ENCODE data around the gene HES1. TPM values are rescaled to one million over a fixed set of nuclear protein-coding genes. Genes with fewer than 3 reads are reported as not detected.
"Not testable (repeated sequence)": the region's sequence is repeated elsewhere in the genome, so short reads cannot be mapped to it uniquely, and the experiment has no call there.

Gene HES1, protein sequence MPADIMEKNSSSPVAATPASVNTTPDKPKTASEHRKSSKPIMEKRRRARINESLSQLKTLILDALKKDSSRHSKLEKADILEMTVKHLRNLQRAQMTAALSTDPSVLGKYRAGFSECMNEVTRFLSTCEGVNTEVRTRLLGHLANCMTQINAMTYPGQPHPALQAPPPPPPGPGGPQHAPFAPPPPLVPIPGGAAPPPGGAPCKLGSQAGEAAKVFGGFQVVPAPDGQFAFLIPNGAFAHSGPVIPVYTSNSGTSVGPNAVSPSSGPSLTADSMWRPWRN
- total RNA-seq: 23.0 TPM

DNA sequence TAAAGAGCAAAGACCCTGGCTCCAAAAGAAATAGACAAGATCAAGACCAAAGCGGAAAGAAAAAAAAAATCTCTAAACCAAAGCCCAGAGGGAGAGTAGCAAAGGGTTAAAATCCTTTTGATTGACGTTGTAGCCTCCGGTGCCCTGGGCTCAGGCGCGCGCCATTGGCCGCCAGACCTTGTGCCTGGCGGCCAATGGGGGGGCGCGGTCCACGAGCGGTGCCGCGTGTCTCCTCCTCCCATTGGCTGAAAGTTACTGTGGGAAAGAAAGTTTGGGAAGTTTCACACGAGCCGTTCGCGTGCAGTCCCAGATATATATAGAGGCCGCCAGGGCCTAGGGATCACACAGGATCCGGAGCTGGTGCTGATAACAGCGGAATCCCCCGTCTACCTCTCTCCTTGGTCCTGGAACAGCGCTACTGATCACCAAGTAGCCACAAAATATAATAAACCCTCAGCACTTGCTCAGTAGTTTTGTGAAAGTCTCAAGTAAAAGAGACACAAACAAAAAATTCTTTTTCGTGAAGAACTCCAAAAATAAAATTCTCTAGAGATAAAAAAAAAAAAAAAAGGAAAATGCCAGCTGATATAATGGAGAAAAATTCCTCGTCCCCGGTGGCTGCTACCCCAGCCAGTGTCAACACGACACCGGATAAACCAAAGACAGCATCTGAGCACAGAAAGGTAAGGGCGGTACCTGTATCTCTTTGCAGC, at the start of gene HES1:
HES1 (plus strand) TSS at position 343 of the 713 bp plus-strand sequence; CDS start at position 576, 233 bp downstream.
- no peaks in the 10 kb centered on the region for H3K9me3 ChIP-seq (ENCODE audit: control insufficient read depth in 3 of 3, low read length in 3 of 3)
- peak within 1 kb of the TSS; percentile 94 to 98 (median 96) for H3K4me3 ChIP-seq (ENCODE audit: low read length in 3 of 3)
- H3K27me3 ChIP-seq (ENCODE audit: control insufficient read depth in 3 of 3, insufficient read depth in 3 of 3, low read length in 3 of 3): no peaks in the 10 kb centered on the region
- peak within 1 kb of the TSS; percentile 94 to 100 (median 96) for H3K9ac ChIP-seq (ENCODE audit: low read depth in 1 of 3, low read length in 3 of 3)
- H3K4me1 ChIP-seq (ENCODE audit: control insufficient read depth in 3 of 3, insufficient read depth in 3 of 3, low read length in 3 of 3): peaks cover 32 to 56% (median 46%) of the 10 kb centered on the region in 3 donors
- H3K27ac ChIP-seq (ENCODE audit: low read depth, low read length): peak within 1 kb of the TSS; percentile 99
- peaks cover 0 to 14% (median 4%) of the 10 kb centered on the region in 3 donors for H3K36me3 ChIP-seq (ENCODE audit: control insufficient read depth in 3 of 3, insufficient read depth in 3 of 3, low read length in 3 of 3)

DNA sequence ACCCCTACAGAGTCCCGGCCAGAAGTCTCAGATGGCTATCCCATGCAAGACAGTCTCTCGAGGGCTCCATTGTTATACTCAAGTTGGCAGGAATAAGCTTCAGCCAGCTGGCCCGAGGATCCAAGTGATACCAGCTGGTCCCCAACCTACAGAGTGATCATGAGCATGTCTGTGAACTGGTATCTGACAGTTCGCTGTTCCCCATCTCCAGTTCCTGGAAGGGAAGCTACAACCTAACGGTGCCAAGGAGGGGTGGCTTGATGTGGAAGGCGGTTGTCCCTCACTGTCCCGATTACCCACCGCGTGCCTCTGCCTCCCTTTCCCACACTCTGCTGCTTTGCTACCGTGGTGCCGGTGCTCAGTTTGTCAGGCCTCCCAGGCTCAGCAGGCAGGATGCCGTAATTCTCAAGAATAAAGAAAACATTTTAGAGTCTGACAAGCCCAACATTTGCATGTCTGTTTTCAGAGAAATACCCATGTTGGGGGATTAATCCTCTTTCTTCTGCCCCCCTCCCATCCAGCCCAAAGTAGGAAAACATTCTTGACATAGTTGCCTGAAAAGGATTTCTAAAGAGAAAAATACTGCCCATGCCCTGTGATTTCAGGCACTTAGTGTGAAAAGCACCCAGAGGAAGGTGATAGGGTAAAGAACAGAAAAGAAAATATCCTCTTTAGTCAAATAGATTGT, 49.4 kb upstream of the HES1 start:
- no peak overlapping the region for H3K9ac ChIP-seq (ENCODE audit: low read depth in 1 of 3, low read length in 3 of 3)
- H3K4me1 ChIP-seq (ENCODE audit: control insufficient read depth in 3 of 3, insufficient read depth in 3 of 3, low read length in 3 of 3): peaks cover 14 to 21% (median 19%) of the 10 kb centered on the region in 3 donors
- no peak overlapping the region for H3K27ac ChIP-seq (ENCODE audit: low read depth, low read length)
- H3K9me3 ChIP-seq (ENCODE audit: control insufficient read depth in 3 of 3, low read length in 3 of 3): no peaks in the 10 kb centered on the region
- no peaks in the 10 kb centered on the region for H3K27me3 ChIP-seq (ENCODE audit: control insufficient read depth in 3 of 3, insufficient read depth in 3 of 3, low read length in 3 of 3)
- no peaks in the 10 kb centered on the region for H3K36me3 ChIP-seq (ENCODE audit: control insufficient read depth in 3 of 3, insufficient read depth in 3 of 3, low read length in 3 of 3)
- no peak overlapping the region for H3K4me3 ChIP-seq (ENCODE audit: low read length in 3 of 3)

DNA sequence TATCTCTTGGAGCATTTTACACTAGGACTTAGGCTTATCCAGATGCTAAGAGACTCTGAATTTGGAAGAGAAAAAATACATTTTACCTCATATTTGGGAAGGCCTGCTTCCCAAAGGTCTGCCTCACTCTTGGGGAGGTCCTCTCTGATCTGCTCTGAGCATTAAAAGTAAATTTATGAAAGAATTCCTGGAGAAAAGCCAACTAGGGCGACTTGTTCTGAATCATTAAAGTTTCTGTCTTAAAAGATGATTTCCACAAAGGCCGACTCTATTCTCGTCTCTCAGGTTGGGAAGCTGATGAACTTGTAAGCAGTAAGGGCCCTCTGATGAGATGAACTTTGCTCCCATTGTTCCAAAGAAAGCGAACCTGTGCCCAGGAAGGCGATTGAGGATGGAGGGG, 48.7 kb upstream of the HES1 start:
- H3K9me3 ChIP-seq (ENCODE audit: control insufficient read depth in 3 of 3, low read length in 3 of 3): no peaks in the 10 kb centered on the region
- H3K27ac ChIP-seq (ENCODE audit: low read depth, low read length): no peak overlapping the region
- H3K9ac ChIP-seq (ENCODE audit: low read depth in 1 of 3, low read length in 3 of 3): no peak overlapping the region
- no peaks in the 10 kb centered on the region for H3K27me3 ChIP-seq (ENCODE audit: control insufficient read depth in 3 of 3, insufficient read depth in 3 of 3, low read length in 3 of 3)
- H3K36me3 ChIP-seq (ENCODE audit: control insufficient read depth in 3 of 3, insufficient read depth in 3 of 3, low read length in 3 of 3): no peaks in the 10 kb centered on the region
- H3K4me1 ChIP-seq (ENCODE audit: control insufficient read depth in 3 of 3, insufficient read depth in 3 of 3, low read length in 3 of 3): peaks cover 12 to 19% (median 17%) of the 10 kb centered on the region in 3 donors
- no peak overlapping the region for H3K4me3 ChIP-seq (ENCODE audit: low read length in 3 of 3)

DNA sequence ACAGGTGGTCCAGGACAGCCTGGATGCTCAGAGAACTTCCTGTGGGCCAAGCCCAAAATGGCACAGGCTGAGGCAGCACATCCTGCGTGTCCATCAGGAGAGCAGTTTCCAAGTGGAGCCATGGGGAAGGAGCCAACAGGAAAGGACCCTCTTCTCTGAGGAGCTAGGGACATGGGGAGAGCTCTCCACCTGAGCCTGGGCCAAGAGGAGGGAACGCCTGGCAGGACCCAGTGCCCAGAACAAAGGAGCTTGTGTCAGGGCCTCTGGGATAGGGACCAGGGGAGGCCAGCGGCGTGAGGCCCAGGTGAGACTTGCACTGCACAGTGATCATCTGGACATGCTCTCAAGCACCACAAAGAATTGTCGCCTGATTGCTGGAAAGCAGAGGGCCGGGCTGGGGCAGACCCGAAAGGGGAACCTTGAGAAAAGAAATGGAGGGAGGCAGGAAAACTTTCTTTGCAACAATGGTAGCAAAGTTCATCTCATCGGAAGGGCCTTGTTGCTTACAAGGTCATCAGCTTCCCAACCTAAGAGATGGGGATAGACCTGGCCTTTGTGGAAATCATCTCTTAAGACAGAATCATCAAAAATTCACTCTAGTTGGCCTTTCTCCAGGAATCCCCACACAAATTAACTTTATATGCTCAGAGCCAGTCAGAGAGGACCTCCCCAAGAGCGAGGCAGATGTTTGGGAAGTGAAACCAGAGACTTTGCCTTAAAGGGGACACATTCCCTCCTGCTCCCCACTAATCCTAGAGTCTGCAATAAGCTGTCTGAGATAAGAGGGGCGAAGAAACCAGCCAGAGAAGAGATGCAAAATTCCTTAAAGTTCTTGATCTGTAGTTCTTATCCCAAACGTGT, 47.7 kb upstream of the HES1 start:
- peaks cover 3 to 13% (median 10%) of the 10 kb centered on the region in 3 donors for H3K4me1 ChIP-seq (ENCODE audit: control insufficient read depth in 3 of 3, insufficient read depth in 3 of 3, low read length in 3 of 3)
- no peak overlapping the region for H3K9ac ChIP-seq (ENCODE audit: low read depth in 1 of 3, low read length in 3 of 3)
- H3K36me3 ChIP-seq (ENCODE audit: control insufficient read depth in 3 of 3, insufficient read depth in 3 of 3, low read length in 3 of 3): no peaks in the 10 kb centered on the region
- H3K9me3 ChIP-seq (ENCODE audit: control insufficient read depth in 3 of 3, low read length in 3 of 3): no peaks in the 10 kb centered on the region
- no peak overlapping the region for H3K27ac ChIP-seq (ENCODE audit: low read depth, low read length)
- no peak overlapping the region for H3K4me3 ChIP-seq (ENCODE audit: low read length in 3 of 3)
- H3K27me3 ChIP-seq (ENCODE audit: control insufficient read depth in 3 of 3, insufficient read depth in 3 of 3, low read length in 3 of 3): no peaks in the 10 kb centered on the region

DNA sequence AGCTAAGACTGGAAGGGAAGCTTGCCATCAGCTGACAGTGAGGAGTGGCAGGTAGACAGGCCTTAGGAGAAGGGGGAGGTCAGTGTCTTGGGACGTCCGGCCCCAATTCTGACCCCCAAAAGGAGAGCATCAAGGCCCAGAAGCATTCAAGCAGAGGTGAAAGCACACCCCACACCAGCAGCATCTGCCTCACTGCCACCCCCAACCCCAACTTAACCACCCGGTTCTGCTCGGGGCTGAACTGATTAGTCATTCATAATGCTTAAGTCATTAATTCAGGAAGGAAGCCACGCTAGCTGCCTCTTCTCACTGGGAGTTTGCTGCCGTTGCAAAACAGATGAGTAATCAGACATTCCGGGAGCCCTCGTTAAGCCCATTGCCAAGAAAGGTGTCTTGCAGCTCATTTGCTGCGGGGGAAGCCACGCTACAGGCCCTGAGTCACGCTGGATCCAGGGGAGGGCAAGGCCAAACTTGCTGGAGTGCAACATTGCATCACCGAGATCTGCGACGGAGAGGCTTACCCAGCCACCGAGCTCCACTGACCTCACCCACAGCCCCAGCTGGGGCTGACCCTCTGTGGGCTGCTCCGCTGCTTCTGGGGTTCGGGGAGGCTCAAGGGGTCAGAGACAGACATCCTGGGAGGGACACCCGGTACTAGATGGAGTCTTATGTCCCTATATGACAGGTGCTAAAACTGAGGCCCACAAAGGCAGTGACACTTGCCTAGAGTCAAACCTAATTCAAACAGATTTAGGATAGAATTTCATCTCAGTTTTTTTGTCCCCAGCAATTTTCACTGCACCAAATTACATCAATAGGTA, 46.4 kb upstream of the HES1 start:
- H3K9me3 ChIP-seq (ENCODE audit: control insufficient read depth in 3 of 3, low read length in 3 of 3): no peaks in the 10 kb centered on the region
- H3K36me3 ChIP-seq (ENCODE audit: control insufficient read depth in 3 of 3, insufficient read depth in 3 of 3, low read length in 3 of 3): no peaks in the 10 kb centered on the region
- H3K27ac ChIP-seq (ENCODE audit: low read depth, low read length): no peak overlapping the region
- H3K9ac ChIP-seq (ENCODE audit: low read depth in 1 of 3, low read length in 3 of 3): no peak overlapping the region
- no peaks in the 10 kb centered on the region for H3K27me3 ChIP-seq (ENCODE audit: control insufficient read depth in 3 of 3, insufficient read depth in 3 of 3, low read length in 3 of 3)
- H3K4me3 ChIP-seq (ENCODE audit: low read length in 3 of 3): no peak overlapping the region
- peaks cover 3 to 8% (median 6%) of the 10 kb centered on the region in 3 donors for H3K4me1 ChIP-seq (ENCODE audit: control insufficient read depth in 3 of 3, insufficient read depth in 3 of 3, low read length in 3 of 3)

DNA sequence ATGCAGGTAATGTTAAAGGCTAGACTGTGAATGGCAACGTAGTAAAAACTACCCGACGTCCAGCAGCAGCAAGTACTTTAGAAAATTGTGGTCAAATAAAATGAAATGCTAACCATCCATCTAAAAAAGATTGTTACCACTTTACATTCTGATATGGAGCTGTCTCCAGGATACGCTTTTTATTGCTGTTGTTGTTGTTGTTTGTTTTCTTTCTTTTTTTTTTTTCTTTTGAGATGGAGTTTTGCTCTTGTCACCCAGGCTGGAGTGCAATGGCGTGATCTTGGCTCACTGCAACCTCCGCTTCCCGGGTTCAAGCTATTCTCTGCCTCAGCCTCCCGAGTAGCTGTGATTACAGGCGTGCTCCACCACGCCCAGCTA, 45.8 kb upstream of the HES1 start:
- not testable (repeated sequence) for H3K9ac ChIP-seq (ENCODE audit: low read depth in 1 of 3, low read length in 3 of 3); H3K27ac ChIP-seq (ENCODE audit: low read depth, low read length); H3K4me1 ChIP-seq (ENCODE audit: control insufficient read depth in 3 of 3, insufficient read depth in 3 of 3, low read length in 3 of 3); H3K9me3 ChIP-seq (ENCODE audit: control insufficient read depth in 3 of 3, low read length in 3 of 3); H3K4me3 ChIP-seq (ENCODE audit: low read length in 3 of 3); H3K27me3 ChIP-seq (ENCODE audit: control insufficient read depth in 3 of 3, insufficient read depth in 3 of 3, low read length in 3 of 3); H3K36me3 ChIP-seq (ENCODE audit: control insufficient read depth in 3 of 3, insufficient read depth in 3 of 3, low read length in 3 of 3)

DNA sequence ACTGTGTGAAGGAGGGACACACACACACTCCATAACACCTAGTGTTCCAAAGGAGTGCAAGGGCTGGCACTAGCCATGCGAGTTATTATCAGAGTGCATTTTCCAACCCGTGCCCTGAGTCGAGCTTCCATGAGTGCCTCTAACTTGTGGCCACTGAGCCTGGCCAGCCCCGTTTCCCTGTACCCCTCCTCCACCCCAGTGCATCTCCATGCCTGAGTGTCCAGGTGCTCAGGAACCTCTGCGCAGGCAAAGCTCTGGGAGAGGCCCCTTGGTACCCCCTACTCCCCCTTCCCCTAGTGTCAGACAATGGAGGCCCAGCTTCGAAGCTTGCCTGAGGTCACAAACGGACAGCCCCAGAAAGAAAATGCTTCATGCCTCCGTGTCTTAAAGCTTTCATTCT, 45.2 kb upstream of the HES1 start:
- Histone ChIP-seq H3K9ac (ENCODE audit: low read depth in 1 of 3, low read length in 3 of 3) (no peak overlapping the region), H3K9me3 (ENCODE audit: control insufficient read depth in 3 of 3, low read length in 3 of 3) (no peaks in the 10 kb centered on the region), H3K36me3 (ENCODE audit: control insufficient read depth in 3 of 3, insufficient read depth in 3 of 3, low read length in 3 of 3) (no peaks in the 10 kb centered on the region), H3K27me3 (ENCODE audit: control insufficient read depth in 3 of 3, insufficient read depth in 3 of 3, low read length in 3 of 3) (no peaks in the 10 kb centered on the region), H3K27ac (ENCODE audit: low read depth, low read length) (no peak overlapping the region), H3K4me1 (ENCODE audit: control insufficient read depth in 3 of 3, insufficient read depth in 3 of 3, low read length in 3 of 3) (peaks cover 3 to 13% (median 9%) of the 10 kb centered on the region in 3 donors), H3K4me3 (ENCODE audit: low read length in 3 of 3) (no peak overlapping the region)

DNA sequence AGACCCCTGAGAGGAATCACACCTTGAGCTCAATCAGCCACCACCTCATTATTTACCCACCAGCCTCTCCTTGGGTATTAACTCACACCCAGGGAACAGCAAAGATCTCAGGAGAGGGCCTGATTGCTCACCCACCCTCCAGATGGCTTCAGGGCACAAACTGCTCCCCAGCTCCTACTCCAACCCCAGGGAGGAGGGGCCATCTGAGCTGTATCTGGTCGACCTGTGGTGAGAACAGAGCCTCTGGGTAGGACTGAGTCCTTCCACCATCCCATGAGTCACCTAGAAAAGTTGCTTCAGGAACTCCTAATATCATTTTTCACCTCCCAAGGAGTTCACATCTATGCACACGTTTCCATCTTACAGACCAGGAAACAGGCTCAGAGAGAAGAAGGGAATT, 44.8 kb upstream of the HES1 start:
- H3K27ac ChIP-seq (ENCODE audit: low read depth, low read length): no peak overlapping the region
- no peaks in the 10 kb centered on the region for H3K36me3 ChIP-seq (ENCODE audit: control insufficient read depth in 3 of 3, insufficient read depth in 3 of 3, low read length in 3 of 3)
- H3K4me3 ChIP-seq (ENCODE audit: low read length in 3 of 3): no peak overlapping the region
- no peak overlapping the region for H3K9ac ChIP-seq (ENCODE audit: low read depth in 1 of 3, low read length in 3 of 3)
- no peaks in the 10 kb centered on the region for H3K27me3 ChIP-seq (ENCODE audit: control insufficient read depth in 3 of 3, insufficient read depth in 3 of 3, low read length in 3 of 3)
- H3K4me1 ChIP-seq (ENCODE audit: control insufficient read depth in 3 of 3, insufficient read depth in 3 of 3, low read length in 3 of 3): peaks cover 5 to 16% (median 12%) of the 10 kb centered on the region in 3 donors
- H3K9me3 ChIP-seq (ENCODE audit: control insufficient read depth in 3 of 3, low read length in 3 of 3): no peaks in the 10 kb centered on the region

DNA sequence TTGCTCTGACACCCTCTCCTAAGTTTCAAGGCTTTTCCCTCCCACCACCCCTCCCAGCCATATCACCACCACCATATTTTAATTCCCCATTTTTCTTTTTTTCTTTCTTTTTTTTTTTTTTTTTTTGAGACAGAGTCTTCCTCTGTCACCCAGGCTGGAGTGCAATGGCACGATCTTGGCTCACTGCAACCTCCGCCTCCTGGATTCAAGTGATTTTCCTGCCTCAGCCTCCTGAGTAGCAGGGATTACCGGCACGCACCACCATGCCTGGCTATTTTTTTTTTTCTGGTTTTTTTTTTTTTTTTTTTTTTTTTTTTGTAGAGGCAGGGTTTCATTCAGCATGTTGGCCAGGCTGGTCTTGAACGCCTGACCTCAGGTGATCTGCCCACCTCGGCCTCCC, 44.1 kb upstream of the HES1 start:
- H3K27ac ChIP-seq (ENCODE audit: low read depth, low read length); H3K9me3 ChIP-seq (ENCODE audit: control insufficient read depth in 3 of 3, low read length in 3 of 3); H3K36me3 ChIP-seq (ENCODE audit: control insufficient read depth in 3 of 3, insufficient read depth in 3 of 3, low read length in 3 of 3); H3K9ac ChIP-seq (ENCODE audit: low read depth in 1 of 3, low read length in 3 of 3); H3K4me3 ChIP-seq (ENCODE audit: low read length in 3 of 3); H3K27me3 ChIP-seq (ENCODE audit: control insufficient read depth in 3 of 3, insufficient read depth in 3 of 3, low read length in 3 of 3): not testable (repeated sequence)
- H3K4me1 ChIP-seq (ENCODE audit: control insufficient read depth in 3 of 3, insufficient read depth in 3 of 3, low read length in 3 of 3): peaks cover 7 to 16% (median 12%) of the 10 kb centered on the region in 3 donors
